ENCODE data around the gene EDC3.
"Not testable (repeated sequence)": the region's sequence is repeated elsewhere in the genome, so short reads cannot be mapped to it uniquely, and the experiment has no call there.

EDC3 gene

DNA sequence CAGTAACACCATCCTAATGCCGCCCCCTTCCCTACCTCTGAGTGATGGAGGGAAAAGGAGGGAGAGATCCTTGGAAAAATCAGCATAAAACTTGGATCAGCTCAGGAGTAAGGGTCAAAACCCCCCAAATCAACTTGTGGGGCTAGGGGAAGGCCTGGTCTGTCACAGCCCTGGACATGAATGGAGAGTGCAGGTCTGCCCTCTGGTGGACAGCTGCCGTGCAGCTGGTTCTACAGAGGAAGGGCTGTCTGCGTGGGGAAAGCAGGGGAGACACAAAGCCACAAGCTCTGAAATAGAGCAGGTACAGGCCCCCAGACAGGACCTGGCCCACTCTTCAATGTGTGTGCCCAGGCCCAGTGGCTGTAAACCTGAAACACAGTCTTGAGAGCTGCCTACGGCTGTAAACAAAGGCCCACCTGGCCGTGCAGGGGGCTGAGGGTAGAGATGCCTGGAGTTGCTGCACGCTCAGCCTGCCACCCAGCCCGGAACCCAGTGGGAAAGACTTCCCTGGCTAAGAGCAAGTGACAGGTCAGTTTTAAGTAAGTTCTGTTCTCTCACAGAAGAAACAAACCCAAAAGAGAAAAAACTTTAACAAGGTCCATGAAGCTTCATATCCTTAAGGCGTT, 63.8 kb downstream of the EDC3 start:
- peaks cover 45% of the 10 kb centered on the region for H3K36me3 Mint-ChIP-seq

DNA sequence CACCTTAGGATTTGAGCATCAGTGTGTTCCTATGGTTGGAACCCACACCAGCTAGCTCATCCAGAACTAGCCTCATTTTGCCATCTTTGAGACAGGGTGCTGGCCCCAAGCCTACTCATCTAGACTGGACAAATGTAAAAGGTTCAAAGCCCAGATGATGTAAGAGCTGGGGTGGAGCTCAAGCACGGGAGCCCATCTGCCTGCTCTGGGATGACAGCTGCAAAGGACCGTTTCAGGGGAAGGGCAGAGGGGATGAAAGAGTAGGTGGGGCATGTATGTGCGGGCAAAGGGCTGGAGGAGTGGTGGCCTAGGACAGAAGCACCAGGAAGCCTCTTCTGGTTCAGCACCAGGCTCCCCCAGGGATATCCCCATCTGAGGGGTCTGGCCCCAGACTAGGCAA, 64.4 kb downstream of the EDC3 start:
- H3K36me3 Mint-ChIP-seq, result peaks cover 50% of the 10 kb centered on the region
- H3K27ac Mint-ChIP-seq, result no peak overlapping the region
- H3K4me3 Mint-ChIP-seq, result no peak overlapping the region
- no peaks in the 10 kb centered on the region for H3K9me3 Mint-ChIP-seq
- CTCF ChIA-PET, result interaction anchor here (0.7 to 14.2 kb wide), 21 partner anchors 10 to 319 kb away, joined by 3 to 347 read pairs (median 4); partner anchors contain the start of gene CLK3
- peak; percentile 19 for DNase-seq
- H3K27me3 Mint-ChIP-seq, result no peaks in the 10 kb centered on the region
- H3K4me1 Mint-ChIP-seq, result peaks cover 21% of the 10 kb centered on the region

More for the DNA sequence above, 63.8 kb downstream of the EDC3 start:
- CTCF ChIA-PET, result interaction anchor here (0.6 to 14.2 kb wide), 27 partner anchors 9 to 319 kb away, joined by 3 to 347 read pairs (median 4); partner anchors contain the start of gene CLK3
- H3K4me3 Mint-ChIP-seq, result no peak overlapping the region
- DNase-seq, result peak; percentile 76
- H3K9me3 Mint-ChIP-seq, result no peaks in the 10 kb centered on the region
- no peaks in the 10 kb centered on the region for H3K27me3 Mint-ChIP-seq
- peaks cover 15% of the 10 kb centered on the region for H3K4me1 Mint-ChIP-seq
- no peak overlapping the region for H3K27ac Mint-ChIP-seq

DNA sequence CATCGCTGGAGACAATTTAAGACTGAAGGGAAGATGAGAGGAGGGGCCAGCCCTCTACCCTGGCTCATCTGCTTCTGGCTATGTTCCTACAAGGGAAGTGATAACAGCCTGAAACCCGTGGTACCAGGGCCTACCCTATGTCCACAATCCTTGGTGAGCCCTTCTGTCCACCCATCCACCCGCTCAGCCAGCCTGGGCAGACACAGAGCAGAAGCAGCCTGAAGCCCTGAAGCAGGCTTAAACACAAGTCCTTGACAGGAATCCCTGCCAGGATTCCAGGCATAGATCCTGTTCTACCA, 64.8 kb downstream of the EDC3 start:
- no peak overlapping the region for H3K27ac Mint-ChIP-seq
- H3K9me3 Mint-ChIP-seq, result no peaks in the 10 kb centered on the region
- no peak overlapping the region for H3K4me3 Mint-ChIP-seq
- CTCF ChIA-PET, result interaction anchor here (1.0 to 14.2 kb wide), 9 partner anchors 10 to 258 kb away, joined by 3 to 347 read pairs (median 4); partner anchors contain the start of gene CLK3
- peak; percentile 16 for DNase-seq
- H3K36me3 Mint-ChIP-seq, result peaks cover 50% of the 10 kb centered on the region
- peaks cover 24% of the 10 kb centered on the region for H3K4me1 Mint-ChIP-seq
- no peaks in the 10 kb centered on the region for H3K27me3 Mint-ChIP-seq

DNA sequence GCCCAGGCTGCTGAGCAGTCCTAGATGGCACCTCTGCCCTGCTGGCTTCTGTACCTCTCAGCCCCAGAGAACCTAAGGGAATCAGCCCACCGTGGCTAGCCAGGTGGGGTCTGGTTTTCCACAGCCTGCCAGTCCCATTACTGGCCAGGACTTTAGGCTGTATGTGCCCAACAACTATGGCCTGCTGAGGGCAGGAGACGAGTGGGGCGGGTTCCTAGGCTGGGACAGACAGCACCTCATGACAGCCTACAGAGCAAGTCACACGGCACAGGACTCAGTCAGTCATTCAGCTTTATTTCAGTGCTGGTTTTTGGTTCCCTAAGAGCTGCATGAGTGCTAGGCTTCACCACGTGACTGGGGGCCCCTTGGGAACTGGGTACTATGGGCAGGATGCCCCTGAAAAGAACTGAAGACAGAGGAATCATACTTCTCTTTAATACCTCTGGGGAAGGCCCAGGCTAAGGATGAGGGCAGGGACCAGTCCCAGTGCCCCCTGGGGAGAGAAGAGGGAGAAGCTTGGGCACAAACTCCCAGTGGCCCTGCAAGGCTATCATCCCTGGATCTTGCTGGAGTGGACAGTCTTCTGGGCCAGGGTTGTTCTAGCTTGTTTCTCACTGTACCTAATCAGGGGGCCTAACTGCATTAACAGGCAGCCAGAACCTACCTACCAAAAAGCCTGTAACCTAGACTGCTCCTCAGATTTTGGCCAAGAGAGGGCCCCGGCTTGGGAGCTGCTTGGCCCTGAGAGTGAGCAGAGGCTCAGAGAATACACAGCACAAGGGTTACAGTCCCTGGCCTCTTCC, 65.3 kb downstream of the EDC3 start:
- DNase-seq, result peak; percentile 10
- Mint-ChIP-seq H3K9me3 (no peaks in the 10 kb centered on the region), H3K27ac (peak overlapping the region; percentile 33), H3K4me3 (no peak overlapping the region), H3K27me3 (no peaks in the 10 kb centered on the region), H3K36me3 (peaks cover 51% of the 10 kb centered on the region), H3K4me1 (peaks cover 26% of the 10 kb centered on the region)
- CTCF ChIA-PET, result interaction anchor here (0.6 to 14.2 kb wide), 10 partner anchors 11 to 257 kb away, joined by 3 to 347 read pairs (median 4); partner anchors contain the start of gene CLK3

DNA sequence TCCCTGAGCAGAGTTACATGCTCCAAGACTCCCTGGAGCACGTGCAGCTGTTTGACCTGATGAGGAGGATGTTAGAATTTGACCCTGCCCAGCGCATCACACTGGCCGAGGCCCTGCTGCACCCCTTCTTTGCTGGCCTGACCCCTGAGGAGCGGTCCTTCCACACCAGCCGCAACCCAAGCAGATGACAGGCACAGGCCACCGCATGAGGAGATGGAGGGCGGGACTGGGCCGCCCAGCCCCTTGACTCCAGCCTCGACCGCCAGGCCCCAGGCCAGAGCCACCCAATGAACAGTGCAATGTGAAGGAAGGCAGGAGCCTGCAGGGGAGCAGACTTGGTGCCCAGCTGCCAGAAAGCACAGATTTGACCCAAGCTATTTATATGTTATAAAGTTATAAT, 66.1 kb downstream of the EDC3 start:
- Mint-ChIP-seq H3K36me3 (peaks cover 50% of the 10 kb centered on the region), H3K4me1 (peaks cover 33% of the 10 kb centered on the region)
- not testable (repeated sequence) for DNase-seq, H3K9me3 Mint-ChIP-seq, H3K27ac Mint-ChIP-seq, H3K4me3 Mint-ChIP-seq, H3K27me3 Mint-ChIP-seq
- CTCF ChIA-PET, result interaction anchor here (0.6 to 14.2 kb wide), 5 partner anchors 10 to 257 kb away, joined by 3 to 347 read pairs (median 81); partner anchors contain the start of gene CLK3

DNA sequence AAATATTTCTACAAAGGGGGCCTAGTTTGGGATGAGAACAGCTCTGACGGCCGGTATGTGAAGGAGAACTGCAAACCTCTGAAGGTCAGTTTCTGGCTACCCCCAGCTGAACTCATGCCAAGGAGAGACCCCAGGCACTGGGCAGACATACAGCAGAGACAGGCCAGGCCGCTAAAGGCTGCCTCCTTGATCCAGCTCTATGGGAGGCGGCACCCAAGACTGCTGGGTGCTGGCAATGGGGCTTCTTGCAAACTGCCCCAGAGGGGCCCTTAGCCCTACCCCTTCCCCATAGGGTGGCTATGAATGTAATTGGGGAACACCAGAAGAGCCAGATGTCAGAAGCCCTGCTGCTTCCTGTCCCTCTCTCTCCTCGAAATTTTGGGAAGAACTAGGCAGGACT, 66.9 kb downstream of the EDC3 start:
- CTCF ChIA-PET, result interaction anchor here (0.6 to 12.5 kb wide), 2 partner anchors 71 to 141 kb away, joined by 4 to 347 read pairs; no protein-coding TSS in a partner anchor
- no peaks in the 10 kb centered on the region for H3K27me3 Mint-ChIP-seq
- no peak for DNase-seq
- H3K9me3 Mint-ChIP-seq, result no peaks in the 10 kb centered on the region
- peak overlapping the region; percentile 93 for H3K27ac Mint-ChIP-seq
- H3K36me3 Mint-ChIP-seq, result peaks cover 54% of the 10 kb centered on the region
- H3K4me3 Mint-ChIP-seq, result no peak overlapping the region
- peaks cover 36% of the 10 kb centered on the region for H3K4me1 Mint-ChIP-seq

DNA sequence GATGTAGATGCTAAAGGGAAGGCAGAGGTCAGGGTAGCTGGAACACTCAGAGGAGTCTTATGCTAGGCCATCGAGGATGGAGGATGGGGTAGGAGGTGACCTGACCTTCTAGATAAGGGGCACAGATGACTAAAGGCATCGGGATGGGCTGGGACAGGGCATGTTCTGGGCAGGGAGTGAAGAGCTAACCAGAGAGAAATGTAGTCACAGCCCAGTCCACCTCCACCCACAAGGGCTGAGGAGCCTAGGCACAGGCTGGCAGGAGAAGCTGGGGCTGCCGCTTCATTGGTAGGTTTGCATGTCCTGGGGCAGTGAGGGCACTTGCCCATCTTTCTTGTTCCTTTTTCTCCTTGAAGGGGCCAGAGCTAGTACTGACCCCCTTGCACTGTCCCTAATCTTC, 67.6 kb downstream of the EDC3 start:
- no peaks in the 10 kb centered on the region for H3K9me3 Mint-ChIP-seq

DNA sequence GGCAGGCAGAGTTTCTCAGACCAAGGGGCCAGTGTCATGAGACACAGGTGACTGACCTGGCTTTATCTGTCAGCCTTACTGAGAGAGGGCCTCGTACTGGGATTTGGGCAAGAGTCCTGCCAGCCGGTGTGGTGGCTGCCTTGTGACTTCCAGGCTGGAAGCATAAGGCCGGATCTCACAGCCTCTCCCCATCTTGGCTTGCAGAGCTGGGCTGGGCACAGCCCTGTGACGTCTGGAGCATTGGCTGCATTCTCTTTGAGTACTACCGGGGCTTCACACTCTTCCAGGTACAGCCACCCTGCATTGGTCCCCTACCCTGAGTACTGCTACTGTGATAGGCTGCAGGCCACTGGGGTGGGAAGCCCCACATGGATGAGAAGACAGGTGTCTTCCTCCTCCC, 68.1 kb downstream of the EDC3 start:
- Mint-ChIP-seq H3K4me3 (no peak overlapping the region), H3K36me3 (peaks cover 64% of the 10 kb centered on the region), H3K4me1 (peaks cover 36% of the 10 kb centered on the region), H3K27me3 (no peaks in the 10 kb centered on the region), H3K27ac (peak overlapping the region; percentile 93), H3K9me3 (no peaks in the 10 kb centered on the region)
- CTCF ChIA-PET, result interaction anchor here (1.3 to 12.5 kb wide), 3 partner anchors 141 to 159 kb away, joined by 3 to 347 read pairs (median 8); no protein-coding TSS in a partner anchor
- no peak for DNase-seq

More for the DNA sequence above, 67.6 kb downstream of the EDC3 start:
- Mint-ChIP-seq H3K27me3 (no peaks in the 10 kb centered on the region), H3K27ac (peak overlapping the region; percentile 93), H3K4me3 (no peak overlapping the region), H3K4me1 (peaks cover 36% of the 10 kb centered on the region), H3K36me3 (peaks cover 59% of the 10 kb centered on the region)
- no peak for DNase-seq
- CTCF ChIA-PET, result interaction anchor here (12.5 kb wide), 1 partner anchor 141 kb away, joined by 347 read pairs; no protein-coding TSS in a partner anchor

DNA sequence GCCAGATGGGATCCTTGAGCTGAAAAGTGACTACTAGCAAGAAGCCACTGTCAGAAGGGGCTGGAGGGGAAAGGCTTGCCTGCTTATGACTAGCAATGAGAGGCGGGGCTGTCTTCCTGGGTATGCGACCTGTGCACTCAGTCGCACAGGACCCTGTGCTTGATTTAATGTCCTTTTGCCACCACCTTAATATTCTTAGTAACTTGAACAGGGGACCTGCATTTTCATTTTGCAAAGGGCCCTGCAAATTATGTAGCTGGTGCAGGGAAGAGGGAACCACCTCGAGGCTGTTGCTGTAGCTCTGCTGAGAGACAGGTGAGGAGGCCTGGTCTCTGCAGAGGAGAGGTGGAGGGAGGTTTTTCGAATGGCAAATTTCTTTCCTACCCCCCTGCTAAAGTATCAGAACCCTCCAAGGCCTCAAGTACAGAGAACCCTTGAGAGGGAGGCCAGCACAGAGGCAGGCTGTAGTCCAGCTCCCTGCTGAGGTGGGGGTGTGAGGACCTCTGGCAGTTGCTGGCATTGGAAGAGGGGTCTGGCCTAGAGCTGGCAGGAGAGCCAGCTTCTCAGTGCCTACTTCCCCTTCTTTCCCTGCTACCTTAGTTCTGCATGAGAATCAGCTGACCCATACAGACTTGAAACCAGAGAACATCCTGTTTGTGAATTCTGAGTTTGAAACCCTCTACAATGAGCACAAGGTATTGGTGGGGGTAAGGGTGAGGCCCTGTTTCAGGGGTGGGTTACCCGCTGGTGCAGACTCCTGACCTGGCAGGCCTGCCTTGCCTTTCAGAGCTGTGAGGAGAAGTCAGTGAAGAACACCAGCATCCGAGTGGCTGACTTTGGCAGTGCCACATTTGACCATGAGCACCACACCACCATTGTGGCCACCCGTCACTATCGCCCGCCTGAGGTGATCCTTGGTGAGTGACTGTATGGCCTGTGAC, 68.8 kb downstream of the EDC3 start:
- CTCF ChIA-PET, result interaction anchor here (0.7 to 15.6 kb wide), 5 partner anchors 9 to 160 kb away, joined by 3 to 197 read pairs (median 3); no protein-coding TSS in a partner anchor
- Mint-ChIP-seq H3K36me3 (peaks cover 71% of the 10 kb centered on the region), H3K27me3 (no peaks in the 10 kb centered on the region), H3K27ac (peak overlapping the region; percentile 93), H3K4me3 (no peak overlapping the region), H3K4me1 (peaks cover 36% of the 10 kb centered on the region), H3K9me3 (no peaks in the 10 kb centered on the region)
- no peak for DNase-seq

DNA sequence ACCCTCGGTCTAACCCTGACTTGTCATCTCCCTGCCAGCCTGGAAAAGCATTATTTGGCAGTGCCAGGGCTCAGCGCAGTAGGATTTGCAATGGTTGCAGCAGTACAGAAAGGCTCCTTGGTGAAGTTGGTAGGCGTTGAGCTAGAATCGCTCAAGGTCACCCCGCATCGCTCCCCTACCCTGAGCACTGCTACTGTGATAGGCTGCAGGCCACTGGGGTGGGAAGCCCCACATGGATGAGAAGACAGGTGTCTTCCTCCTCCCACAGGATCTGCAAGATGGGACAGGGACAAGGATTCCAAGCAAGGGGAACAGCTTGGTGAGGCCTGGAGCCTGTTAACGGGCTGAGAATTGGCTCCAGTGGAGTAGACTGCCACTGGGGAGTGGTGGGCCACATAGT, 69.5 kb downstream of the EDC3 start:
- no peak for DNase-seq
- CTCF ChIA-PET, result interaction anchor here (0.7 to 15.6 kb wide), 6 partner anchors 10 to 161 kb away, joined by 3 to 197 read pairs (median 5); no protein-coding TSS in a partner anchor
- Mint-ChIP-seq H3K4me1 (peaks cover 41% of the 10 kb centered on the region), H3K9me3 (no peaks in the 10 kb centered on the region), H3K4me3 (no peak overlapping the region), H3K27me3 (no peaks in the 10 kb centered on the region), H3K36me3 (peaks cover 78% of the 10 kb centered on the region), H3K27ac (peak overlapping the region; percentile 93)

DNA sequence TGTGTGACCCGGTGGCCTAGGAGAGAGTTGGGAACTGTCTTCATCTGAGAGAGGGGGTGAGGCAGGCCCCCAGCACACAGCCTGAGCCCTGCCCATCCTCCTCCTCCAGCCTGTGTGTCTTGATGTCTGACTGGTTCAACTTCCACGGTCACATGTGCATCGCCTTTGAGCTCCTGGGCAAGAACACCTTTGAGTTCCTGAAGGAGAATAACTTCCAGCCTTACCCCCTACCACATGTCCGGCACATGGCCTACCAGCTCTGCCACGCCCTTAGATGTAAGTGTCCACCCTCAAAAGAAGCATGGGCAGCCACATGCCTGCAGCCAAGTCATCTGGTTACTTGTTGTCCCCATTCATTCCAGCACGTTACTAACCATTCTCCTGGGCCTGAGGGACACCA, 70.1 kb downstream of the EDC3 start:
- no peak for DNase-seq
- H3K4me3 Mint-ChIP-seq, result no peak overlapping the region
- CTCF ChIA-PET, result interaction anchor here (1.1 to 15.6 kb wide), 3 partner anchors 9 to 143 kb away, joined by 3 to 197 read pairs (median 7); no protein-coding TSS in a partner anchor
- peaks cover 84% of the 10 kb centered on the region for H3K36me3 Mint-ChIP-seq
- peak overlapping the region; percentile 46 for H3K27ac Mint-ChIP-seq
- no peaks in the 10 kb centered on the region for H3K27me3 Mint-ChIP-seq
- peaks cover 46% of the 10 kb centered on the region for H3K4me1 Mint-ChIP-seq
- H3K9me3 Mint-ChIP-seq, result no peaks in the 10 kb centered on the region

DNA sequence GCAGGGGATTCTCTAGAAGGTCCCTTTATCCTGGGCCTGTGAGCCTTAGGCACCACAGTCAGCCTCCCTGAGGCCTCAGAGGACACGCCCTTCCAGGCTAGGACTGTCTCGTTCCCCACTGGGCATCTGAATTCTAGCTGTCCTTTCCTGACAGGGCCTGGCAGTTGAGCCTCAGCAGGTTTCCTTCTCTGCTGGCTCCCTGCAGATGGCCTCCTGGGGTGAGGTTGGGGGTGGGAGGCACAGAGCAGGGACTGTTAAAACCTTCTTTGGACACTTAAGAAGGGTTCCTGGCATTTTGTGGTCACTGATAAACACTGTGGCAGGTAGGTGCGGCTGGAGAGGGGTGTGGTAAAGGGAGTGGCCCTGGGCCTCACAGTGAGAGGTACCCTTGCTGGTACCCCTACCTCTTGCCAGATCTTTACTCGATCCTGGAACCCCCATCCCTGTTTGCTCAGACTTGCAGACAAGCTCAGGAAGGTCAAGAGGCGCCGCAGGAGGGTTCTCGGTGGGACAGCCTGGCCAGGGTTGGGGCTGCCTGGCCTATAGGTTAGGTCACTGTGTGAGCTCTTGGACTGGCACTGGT, 71.7 kb downstream of the EDC3 start:
- H3K27ac Mint-ChIP-seq, result peak overlapping the region; percentile 67
- CTCF ChIA-PET, result interaction anchor here (0.7 to 15.6 kb wide), 3 partner anchors 12 to 278 kb away, joined by 3 to 197 read pairs (median 3); no protein-coding TSS in a partner anchor
- DNase-seq, result no peak
- no peaks in the 10 kb centered on the region for H3K27me3 Mint-ChIP-seq
- H3K36me3 Mint-ChIP-seq, result peaks cover 92% of the 10 kb centered on the region
- peaks cover 56% of the 10 kb centered on the region for H3K4me1 Mint-ChIP-seq
- H3K9me3 Mint-ChIP-seq, result no peaks in the 10 kb centered on the region
- no peak overlapping the region for H3K4me3 Mint-ChIP-seq

DNA sequence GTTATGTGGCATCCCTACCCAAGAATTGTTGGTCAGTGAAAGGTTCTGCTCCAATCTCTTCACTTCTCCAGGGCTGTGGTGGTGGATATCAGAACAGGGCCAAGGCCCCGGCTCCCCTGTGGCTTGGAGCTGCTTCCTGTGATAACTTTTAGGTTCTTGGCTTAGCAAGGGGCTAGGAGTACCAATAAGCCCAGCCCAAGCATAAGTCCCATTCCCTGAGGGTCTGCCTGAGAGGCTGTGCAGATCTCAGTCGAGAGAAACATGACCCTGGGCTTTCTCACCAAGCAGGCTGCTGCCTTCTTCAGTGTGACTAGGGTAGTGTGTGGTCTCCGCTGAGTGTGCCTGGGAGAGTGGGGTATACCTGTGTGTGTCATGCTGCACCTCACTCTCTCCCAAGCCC, 73.1 kb downstream of the EDC3 start:
- Mint-ChIP-seq H3K4me3 (no peak overlapping the region), H3K36me3 (peaks cover 82% of the 10 kb centered on the region), H3K27me3 (no peaks in the 10 kb centered on the region), H3K4me1 (peaks cover 64% of the 10 kb centered on the region), H3K9me3 (no peaks in the 10 kb centered on the region), H3K27ac (peak overlapping the region; percentile 3)
- no peak for DNase-seq
- CTCF ChIA-PET, result interaction anchor here (2.2 to 15.6 kb wide), 2 partner anchors 14 to 146 kb away, joined by 13 to 197 read pairs; no protein-coding TSS in a partner anchor
